Dermis microvascular lymphatic vessel endothelial cell (primary cell): ENCODE measurements around the gene HSD11B2. TPM values are rescaled to one million over a fixed set of nuclear protein-coding genes. Genes with fewer than 3 reads are reported as not detected.

Experiments
- DNase-seq, 2 donors: peaks; one replicate each; pipeline versions ENCODE4 v3.0.0 to v3.0.0-alpha.2; 2010; ENCODE audit warnings: low read depth in 2 of 2
- total RNA-seq: library from RNA; depleted of rRNA; stranded (reverse); fragments of >200 nt; gene quantifications from 2 replicates; pipeline ENCODE4 v1.2.1, GENCODE V29; 2014

HSD11B2 gene
- total RNA-seq, 1 donor from 2014 or later = not detected

DNA sequence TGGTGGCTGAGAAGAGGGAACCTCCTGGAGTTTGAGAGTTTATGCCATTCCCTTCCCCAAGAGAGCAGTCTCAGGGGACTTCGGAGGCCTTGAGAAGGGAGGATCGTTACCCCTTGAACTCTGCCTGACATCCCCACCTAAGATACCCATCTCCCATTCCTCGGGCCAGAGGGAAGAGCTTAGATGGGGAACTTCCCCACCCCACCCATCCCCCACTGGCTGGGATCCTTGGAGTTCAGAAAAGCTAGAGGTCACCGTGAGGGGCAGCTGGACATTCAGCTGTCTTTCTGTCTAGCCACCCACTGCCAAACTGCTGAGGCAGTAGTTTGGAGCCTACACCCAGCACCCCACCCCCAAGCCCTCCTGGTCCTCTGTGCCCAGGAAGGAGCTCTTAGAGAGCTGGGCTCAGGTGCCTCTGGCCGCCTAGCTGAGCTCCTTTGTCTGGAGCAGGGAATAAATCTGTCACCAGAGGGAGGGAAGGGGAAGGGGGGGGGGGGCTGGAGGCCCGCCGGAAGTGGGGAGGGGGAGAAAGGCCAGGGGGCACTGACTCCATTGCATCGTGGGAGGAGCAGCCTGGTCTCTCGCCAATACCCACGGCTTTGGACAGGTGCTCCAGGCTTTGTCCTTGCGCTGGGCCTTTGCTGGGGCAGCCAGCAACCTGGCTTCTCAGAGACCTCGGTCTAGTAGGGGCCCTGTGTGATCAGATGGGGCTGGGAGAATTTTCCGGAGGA lies 1.0 kb downstream of the HSD11B2 start:
- DNase-seq = no peak

DNA sequence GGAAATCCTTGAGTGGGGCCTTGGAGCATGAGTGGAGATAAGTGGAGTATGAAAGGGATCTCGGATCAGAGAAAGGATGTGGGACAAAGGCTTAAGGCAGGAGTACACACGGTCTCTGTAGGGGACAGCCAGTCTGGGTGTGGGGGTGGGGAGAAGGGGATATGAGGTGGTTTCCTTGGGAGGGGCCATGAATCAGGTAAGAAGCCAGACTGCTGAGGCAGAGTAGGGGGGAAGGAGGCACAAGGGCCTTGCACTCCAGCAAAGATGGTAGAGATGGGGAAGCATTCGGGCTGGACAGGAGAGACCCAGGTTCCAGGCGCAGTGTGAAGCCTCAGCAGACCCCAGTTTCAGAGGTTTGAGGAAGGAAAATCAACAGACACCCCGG lies 1.6 kb downstream of the HSD11B2 start:
- no peak for DNase-seq

DNA sequence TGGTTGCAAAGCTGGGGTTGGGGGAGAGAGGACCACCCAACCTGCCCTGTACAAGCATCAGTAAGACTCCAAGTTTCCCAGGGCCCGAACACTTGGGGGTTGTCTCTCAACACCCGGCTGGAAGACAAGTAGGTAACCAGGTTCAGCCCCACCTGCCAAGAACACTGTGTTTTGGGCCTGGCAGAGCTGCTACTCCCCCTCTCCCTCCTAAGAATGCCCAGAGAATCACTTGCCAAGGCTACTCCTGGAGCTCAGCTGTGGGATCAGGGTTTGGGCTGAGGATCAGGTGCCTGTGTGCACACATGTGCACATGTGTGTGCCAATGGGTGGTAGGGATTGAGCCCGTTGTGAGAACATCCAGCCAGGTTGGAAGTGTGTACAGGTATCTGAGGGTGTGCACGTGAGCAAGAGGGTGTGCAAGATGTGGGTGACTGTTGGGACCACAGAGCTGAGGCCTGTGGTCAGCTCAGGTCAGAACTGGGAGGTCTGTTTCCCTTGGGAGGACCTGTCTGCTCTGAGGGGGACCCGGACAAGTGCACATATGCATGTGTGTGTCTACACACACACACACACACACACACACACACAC lies 2.3 kb downstream of the HSD11B2 start:
- DNase-seq = no peak

DNA sequence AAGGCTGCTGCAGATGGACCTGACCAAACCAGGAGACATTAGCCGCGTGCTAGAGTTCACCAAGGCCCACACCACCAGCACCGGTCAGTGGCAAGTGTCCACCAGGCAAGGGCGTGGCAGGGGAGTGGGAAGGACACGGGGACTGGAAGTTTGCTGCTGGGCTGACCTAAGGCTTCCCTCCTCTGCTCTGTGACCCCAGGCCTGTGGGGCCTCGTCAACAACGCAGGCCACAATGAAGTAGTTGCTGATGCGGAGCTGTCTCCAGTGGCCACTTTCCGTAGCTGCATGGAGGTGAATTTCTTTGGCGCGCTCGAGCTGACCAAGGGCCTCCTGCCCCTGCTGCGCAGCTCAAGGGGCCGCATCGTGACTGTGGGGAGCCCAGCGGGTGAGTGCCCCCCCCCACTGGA lies 4.8 kb downstream of the HSD11B2 start:
- no peak for DNase-seq

DNA sequence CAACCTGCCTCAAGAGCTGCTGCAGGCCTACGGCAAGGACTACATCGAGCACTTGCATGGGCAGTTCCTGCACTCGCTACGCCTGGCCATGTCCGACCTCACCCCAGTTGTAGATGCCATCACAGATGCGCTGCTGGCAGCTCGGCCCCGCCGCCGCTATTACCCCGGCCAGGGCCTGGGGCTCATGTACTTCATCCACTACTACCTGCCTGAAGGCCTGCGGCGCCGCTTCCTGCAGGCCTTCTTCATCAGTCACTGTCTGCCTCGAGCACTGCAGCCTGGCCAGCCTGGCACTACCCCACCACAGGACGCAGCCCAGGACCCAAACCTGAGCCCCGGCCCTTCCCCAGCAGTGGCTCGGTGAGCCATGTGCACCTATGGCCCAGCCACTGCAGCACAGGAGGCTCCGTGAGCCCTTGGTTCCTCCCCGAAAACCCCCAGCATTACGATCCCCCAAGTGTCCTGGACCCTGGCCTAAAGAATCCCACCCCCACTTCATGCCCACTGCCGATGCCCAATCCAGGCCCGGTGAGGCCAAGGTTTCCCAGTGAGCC lies 5.8 kb downstream of the HSD11B2 start:
- DNase-seq = no peak

DNA sequence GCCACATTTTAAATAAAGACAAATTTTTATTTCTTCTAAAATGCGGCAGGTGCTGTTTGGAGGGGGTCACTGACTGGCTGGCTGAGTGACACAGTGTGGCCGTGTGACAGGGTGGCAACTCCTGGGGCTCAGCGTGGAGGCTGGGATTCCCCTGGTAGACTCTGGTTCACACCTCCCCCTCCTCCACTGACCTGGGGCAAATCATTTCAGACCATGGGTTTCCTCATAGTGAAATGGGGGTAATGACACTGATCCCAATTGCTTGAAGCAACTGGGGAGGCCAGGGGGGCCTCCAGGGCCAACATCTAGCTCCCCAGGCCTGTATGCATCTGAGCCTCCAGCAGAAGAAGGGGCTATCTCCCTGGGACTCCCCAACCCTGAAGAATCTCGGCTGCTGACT lies 6.6 kb downstream of the HSD11B2 start:
- DNase-seq = no peak

DNA sequence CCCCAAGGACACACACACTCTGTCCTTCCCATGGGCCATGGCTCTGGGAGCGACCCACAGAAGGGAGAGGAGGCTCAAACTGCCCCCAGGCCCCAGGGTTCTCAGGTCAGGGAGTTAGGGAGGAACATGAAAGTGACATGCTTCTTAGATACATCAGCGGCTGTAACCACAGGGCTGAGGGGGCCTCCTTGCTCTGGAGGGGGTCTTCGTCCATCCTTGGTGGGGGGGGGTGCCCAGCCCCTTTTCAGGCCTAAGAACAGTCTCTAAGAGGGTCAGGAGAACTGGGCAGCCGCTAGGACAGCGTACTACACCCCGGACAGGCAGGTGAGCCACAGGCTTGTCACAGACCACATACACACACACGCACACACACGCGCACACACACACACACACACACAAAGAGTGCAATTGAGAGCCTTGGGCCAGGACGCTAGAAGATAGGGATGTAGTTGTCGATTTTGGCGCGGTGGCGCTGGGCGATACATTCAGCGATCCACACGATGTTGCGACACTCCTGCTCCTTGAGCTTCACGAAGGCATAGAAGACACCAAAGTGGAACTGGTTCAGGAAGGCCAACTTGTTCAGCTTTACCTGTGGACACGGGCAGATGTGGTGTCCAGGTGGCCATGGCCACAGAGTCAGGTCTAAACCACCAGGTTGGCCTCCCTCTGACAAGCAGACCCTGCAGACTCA lies 7.3 kb downstream of the HSD11B2 start:
- no peak for DNase-seq

DNA sequence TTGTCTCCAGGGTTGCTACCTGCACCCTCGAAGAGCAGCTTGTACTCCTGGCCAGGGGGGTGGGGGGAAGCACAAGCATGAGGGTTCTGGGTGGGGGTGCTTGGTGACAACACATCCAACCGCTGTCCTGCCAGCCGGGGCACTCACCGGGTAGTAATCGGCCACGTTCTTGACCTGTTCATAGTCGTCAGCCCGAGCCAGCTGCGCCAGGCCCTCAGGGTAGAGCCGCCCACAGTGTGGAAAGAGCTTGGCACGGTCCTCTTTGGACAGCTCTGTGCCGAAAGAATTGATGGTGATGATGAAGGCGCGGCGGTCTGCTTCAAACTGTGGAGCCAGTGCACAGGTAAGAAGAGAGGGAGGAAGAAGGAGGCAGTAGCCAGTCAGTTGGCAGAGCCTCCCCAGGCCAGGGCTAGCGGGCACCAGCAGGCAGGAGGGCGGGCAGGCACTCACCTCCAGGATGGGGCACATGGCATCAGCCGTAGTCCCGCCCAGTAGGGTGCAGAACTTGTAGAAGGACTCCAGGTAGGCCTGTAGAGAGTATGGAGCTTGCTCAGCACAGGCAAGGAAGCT lies 8.0 kb downstream of the HSD11B2 start:
- DNase-seq = no peak

DNA sequence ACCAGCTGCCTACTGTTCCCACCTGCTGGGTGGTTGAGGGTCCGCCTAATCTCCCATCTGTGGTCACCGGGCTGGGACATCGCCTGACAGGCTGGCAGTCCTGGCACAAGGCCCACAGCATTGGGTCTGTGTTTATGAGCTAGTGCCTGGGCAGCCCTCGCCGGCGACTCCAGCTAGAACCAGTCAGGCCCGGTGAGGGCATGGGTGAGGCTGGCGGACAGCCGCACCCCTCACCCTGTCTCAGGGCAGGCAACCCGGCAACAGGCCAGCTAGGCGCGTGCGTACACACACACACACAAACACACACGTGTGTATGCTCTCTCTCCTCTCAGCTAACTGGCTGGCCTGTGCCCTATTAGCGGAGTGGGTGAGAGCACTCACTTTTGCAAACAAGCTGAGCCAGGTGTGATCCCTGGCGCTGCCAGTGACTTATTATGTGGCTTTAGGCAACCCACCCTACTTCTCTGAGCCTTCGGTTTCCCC lies 10.4 kb downstream of the HSD11B2 start:
- DNase-seq = no peak

DNA sequence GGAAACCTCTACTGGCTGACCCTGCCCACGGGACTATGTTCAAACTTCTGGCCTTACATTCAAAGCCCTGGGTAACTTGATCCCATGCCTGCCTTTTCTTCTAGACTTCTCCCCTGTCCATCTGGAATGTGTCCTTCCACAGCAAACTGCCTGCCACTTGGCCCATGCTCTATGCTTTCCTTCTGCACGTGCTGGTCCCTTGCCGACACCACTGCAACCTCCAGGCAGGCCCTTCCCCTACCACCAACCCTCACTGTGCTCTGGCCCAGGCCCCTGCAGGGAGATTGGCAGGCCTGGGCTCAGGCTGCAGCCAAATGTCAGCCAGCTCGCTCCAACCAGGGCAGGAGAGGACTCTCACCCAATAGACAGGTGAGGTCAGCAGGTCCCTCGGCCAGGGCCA lies 11.0 kb downstream of the HSD11B2 start:
- no peak for DNase-seq

DNA sequence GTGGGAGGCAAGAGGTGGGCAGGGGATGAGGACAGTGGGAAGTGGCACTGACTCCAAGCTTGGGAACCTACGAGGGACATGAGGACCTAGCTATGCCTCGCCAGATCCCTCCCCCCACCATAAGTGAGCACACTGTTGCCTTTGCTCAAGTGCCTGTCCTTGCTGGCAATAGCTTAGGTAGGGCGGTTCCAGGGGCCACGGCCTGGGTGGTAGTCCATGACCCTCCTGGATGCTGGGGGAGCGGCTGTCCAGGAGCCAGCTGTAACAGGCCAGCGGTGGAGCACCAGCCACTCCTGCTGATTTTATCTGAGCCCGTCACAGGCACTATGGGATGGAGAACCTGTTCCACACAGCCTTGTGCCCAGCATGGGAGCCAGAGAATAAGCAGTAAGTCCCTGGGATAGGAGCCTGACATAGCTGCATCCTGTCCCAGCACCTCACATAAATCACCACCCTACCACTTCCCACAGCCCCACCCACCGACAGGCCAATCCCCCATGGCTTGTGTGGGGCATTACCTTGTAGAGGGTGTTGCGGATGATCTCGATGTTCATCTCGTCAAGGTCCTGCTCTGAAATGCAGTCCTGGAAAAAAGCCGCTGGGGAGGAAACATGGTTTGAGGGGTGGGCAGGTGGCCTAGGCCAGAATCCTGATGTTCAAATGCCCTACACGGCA lies 11.8 kb downstream of the HSD11B2 start:
- no peak for DNase-seq

DNA sequence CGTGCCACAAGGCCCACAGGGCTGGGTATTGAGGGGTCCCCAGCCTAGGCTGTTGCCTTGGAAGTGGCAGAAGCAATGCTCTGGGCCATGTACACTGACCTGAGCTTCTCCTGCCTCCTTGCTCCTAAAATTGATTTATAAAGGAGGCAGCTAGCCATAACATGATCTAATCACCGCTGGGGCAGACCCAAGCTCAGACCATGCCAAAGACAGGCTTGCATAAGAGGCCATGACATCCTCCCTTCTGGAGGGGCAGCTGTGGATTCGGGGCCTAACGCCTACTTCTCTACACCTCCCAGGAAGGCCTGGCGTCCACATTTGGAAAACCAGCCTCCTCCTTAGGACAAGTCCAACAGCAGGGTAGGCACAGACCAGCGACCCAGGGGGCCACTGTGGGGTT lies 12.3 kb downstream of the HSD11B2 start:
- no peak for DNase-seq

DNA sequence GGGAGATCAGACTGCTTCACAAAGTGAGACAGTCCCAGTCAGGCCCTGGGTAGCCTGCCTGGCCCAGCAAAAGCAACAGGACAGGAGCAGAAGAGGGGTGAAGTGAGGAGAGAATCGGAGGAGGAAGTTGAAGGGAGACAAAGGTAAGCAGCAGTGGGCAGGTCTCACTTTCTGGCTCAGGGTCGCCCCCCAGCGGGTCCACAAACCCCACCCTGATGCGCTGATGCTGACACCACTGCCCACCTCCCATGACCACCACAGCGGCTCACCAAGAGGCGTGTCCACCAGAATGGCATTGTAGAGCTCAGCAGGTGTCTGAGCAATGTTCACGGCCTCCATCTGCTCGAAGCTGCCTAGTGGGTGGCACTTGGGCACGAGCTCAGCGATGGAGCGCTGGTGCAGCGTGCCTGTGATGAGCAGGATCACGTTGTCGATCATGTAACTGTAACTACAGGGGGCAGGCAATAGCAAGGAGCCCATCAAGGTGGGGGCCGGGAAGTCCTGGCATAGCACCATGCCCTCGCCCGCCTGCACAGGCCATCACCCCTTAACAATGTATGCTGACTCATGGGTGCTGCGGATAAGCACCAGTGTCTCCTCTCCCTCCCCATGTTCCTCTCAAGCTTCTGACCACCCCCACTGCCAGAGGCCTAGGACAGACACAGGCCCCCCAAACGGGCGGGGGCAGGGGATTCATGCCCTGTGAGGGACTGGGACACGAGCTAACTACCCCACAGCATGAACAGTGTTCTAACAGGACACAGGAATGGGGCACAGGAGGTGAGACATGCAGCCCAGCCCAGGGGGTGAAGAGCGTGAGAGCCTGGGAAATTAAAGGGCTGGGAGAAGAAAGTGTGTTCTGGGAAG lies 13.6 kb downstream of the HSD11B2 start:
- DNase-seq = no peak

DNA sequence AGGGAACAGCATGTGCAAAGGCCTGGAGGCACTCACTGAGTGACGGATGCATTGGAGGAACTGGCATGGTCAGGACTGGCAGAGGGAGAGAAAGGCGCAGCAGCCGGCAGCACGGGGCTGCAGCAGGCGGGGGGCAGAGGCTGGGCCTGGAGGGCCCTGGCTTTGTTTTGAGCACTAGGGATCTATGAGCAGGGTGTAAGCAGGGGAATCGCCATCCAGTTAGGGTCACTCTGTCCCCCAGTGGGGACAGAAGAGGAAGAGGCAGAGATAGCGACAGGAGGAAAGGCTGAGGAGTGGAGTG lies 14.2 kb downstream of the HSD11B2 start:
- no peak for DNase-seq

DNA sequence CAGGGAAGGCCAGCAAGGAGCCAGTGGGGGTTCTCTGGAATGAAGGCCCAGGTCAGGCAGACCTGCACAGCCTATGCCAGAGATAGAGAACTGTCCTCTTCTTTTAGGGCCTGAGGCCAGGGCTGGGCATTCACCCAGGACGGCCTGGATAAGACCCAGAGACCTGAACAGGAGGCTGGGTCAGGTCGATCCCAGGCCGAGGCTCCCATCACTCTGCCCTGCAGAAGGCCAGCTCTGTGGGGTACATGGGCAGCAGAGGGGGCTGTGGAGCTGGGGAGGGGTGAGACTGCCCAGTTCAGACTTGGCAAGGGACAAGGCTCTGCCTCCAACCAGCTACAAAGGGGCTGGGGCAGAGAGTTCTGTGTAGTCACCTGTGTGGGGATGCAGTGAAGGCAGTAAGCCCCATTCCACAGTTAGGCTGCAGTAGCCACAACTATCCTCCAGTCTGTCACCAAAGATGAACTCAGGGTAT lies 14.6 kb downstream of the HSD11B2 start:
- DNase-seq = no peak

DNA sequence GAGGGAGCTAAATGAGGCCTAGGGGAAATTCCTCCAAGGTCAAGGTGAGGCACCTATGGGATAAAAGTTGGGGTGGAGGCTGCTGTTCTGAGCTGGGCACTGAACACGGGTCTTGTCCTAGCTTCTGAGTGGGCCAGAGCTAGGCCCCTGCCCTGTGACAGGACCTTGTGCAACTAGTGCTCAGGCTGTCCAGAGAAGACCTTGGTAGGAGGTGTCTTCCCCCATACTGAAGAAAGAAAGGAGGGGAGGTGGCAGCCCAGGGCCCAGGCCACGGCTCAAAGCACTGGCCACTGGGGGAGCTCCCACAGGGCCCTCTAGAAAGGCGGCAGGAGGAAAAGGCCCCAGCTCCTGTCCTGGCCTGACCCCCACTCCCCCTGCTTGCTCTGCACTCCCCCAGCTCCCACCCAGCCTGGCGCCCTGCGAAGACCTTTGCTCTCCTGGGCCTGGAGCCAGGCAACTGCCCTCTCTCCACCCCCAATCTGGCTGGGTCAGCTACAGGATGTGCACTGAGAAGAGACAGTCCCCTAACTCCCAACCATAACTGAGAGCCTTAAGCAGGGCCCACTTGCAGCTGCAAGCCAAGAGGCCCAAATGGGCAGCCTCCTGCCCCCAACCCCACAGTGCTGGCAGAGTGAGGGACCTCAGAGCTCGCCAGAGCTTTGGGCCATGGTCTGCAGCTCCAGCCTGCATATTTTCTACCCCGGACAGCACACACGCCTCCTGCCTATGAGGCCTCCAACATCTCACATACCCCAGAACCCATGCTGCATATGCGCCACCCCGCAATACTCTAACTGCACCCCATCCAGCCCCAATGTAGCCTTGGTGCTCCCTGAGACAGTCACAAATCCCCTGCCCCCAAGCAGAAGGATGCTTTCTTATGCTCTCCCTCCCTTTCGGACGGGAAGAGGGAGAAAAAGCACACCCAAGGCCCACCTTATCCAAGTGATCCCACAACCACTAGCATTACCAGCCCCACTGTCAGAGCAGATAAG lies 15.3 kb downstream of the HSD11B2 start:
- no peak for DNase-seq

DNA sequence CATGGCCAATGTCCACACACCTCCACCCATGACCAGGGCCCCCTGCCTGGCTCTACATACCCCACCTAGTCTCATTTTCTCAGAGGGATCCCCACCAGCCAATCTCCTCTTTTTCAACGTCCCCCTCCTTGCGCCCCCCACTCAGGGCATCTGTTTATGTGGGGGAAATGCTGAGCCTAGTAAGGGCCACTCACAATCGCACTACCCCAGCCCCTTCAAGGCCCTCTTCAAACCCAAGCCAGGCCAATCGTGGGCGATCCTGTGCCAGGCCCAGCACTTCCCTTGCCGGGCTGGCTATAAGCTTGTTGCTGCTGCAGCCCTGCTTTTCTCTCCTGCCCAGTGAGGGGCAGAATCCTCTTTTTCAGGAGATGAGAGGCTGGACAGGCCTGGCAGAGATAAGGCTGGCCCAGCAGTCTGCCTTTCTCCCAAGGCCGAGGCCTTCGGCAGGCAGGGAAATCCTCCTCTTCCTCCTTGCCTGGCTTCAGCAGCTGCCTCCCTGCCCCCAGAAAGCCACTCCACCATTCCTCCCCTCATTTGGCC lies 16.1 kb downstream of the HSD11B2 start:
- DNase-seq = no peak

DNA sequence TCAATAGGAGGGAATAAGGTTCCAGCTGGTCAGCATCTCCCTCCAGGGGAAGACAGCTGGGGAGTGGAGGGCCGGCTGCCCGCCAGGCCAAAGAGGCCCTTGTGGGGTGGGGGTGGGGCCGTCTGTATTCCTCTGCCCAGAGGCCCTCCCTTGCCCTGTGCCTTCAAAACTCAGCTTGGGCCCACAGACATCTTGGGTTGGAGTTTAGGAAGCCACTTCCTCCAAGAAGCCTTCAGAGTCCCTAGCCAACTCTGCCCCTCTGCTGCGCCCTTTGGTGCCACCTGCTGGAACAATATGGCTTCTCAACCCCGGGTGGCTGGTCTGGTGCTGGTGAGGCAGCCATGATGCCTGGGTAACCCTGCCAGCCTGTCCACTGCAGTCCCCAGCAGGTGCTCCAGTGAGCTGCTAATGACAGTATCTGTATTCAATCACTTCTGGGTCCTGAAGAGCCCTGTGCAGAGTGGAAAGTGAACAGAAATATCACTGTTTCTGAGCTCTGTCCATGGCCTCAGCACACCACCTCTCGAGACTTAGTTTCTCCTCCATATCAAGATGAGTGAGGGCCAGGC lies 16.7 kb downstream of the HSD11B2 start:
- peak in 1 of 2 donors; percentile 29 for DNase-seq

DNA sequence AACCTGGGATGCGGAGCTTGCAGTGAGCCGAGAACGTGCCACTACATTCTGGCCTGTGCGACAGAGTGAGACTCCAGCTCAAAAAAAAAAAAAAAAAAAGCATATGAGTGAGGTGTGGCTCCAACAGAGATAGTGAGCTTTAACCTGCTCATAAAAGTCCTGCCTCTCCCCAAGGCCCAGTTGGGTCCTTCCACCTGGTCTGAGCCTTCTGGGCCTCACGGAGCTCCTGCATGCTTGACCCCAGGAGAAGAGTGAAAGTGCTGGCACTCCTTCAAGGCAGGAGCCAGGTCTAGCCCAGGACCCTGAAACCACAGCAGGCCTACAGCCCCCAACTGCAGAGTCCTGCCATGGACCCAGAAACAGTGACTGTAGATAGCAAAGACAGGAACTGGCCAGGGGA lies 17.7 kb downstream of the HSD11B2 start:
- DNase-seq = no peak
